Endothelial cell of umbilical vein (primary cell): ENCODE results near the gene SGTB. TPM values are rescaled to one million over a fixed set of nuclear protein-coding genes. Genes with fewer than 3 reads are reported as not detected.

Experiments used
- BruUV-seq: library from RNA; stranded (reverse); fragments of 400-500 nt; replicated peaks from 2 replicates; lab custom pipeline; 2021; lab: Mats Ljungman, UMichigan
- CTCF ChIA-PET: fragments of 300-600, 350-600 bp; sonication (Branson Sonifier 250); formaldehyde crosslinking; loops from one replicate; lab custom pipeline; 2021; ENCODE audit warnings: antibody characterized with exemption, inconsistent platforms; lab: Charles Lee
- POLR2A ChIA-PET: fragments of 300-600, 350-600 bp; sonication (Branson Sonifier 250); formaldehyde crosslinking; loops from one replicate; lab custom pipeline; 2021; ENCODE audit warnings: antibody characterized with exemption, inconsistent platforms; lab: Charles Lee
- DNase-seq: peaks from one replicate; pipeline ENCODE4 v3.0.0-alpha.2; 2011; ENCODE audit warnings: low read depth, low spot score
- FAIRE-seq: peaks from 2 replicates; lab custom pipeline; 2011; peaks lifted over from hg19 to GRCh38; lab: Jason Lieb, UNC
- H2AFZ ChIP-seq: 2 replicates; pipeline ENCODE4 v1.6.0; 2012; ENCODE audit warnings: low read depth, low read length, control low read depth, inconsistent platforms
- H3K27ac ChIP-seq: 2 replicates; pipeline ENCODE4 v1.5.1; 2011; ENCODE audit warnings: low read depth, mild to moderate bottlenecking, control low read depth, low read length, moderate library complexity; ENCODE audit not compliant: insufficient read depth
- H3K27me3 ChIP-seq, 2 experiments: 2 replicates each; pipeline versions ENCODE4 v1.6.0 to v1.6.1; 2011; ENCODE audit warnings: low read length in 2 of 2, mixed read lengths in 1 of 2; ENCODE audit not compliant: control insufficient read depth in 2 of 2, insufficient read depth in 2 of 2
- H3K36me3 ChIP-seq, 2 experiments: 2 replicates in 1 of 2; 3 replicates in 1 of 2; pipeline ENCODE4 v1.5.1; 2011; ENCODE audit warnings: low read length in 2 of 2, mild to moderate bottlenecking in 1 of 2, moderate library complexity in 1 of 2; ENCODE audit not compliant: control insufficient read depth in 2 of 2, insufficient read depth in 2 of 2; ENCODE audit errors: extremely low read depth in 1 of 2
- H3K4me1 ChIP-seq: 3 replicates; pipeline ENCODE4 v1.5.1; 2011; ENCODE audit warnings: mild to moderate bottlenecking, low read length; ENCODE audit not compliant: control insufficient read depth, insufficient read depth; ENCODE audit errors: extremely low read depth
- H3K4me2 ChIP-seq: 2 replicates; pipeline ENCODE4 v1.6.1; 2011; ENCODE audit warnings: low read length, control low read depth, mixed read lengths; ENCODE audit not compliant: insufficient read depth
- H3K4me3 ChIP-seq, 3 experiments: fragments of 200-600 bp in 1 of 3; sonication (generic), shearing (Covaris generic) in 1 of 3; replicated peaks in 1 of 3; 2 replicates each; pipeline ENCODE4 v1.5.1; 2011 to 2016; ENCODE audit warnings: control low read depth in 3 of 3, low read length in 3 of 3, mild to moderate bottlenecking in 2 of 3, inconsistent platforms in 1 of 3, low read depth in 1 of 3, moderate library complexity in 1 of 3; ENCODE audit not compliant: insufficient read depth in 1 of 3
- H3K79me2 ChIP-seq: 2 replicates; pipeline ENCODE4 v1.6.0; 2012; ENCODE audit warnings: low read length, inconsistent platforms; ENCODE audit not compliant: control insufficient read depth, insufficient read depth
- H3K9ac ChIP-seq: replicated peaks from 2 replicates; pipeline ENCODE3; 2011; ENCODE audit warnings: low read length, control low read depth; ENCODE audit not compliant: insufficient read depth; ENCODE audit errors: extremely low read depth
- H3K9me1 ChIP-seq: replicated peaks from 3 replicates; pipeline ENCODE4 v1.6.0; 2011; ENCODE audit warnings: mild to moderate bottlenecking, low read length; ENCODE audit not compliant: control insufficient read depth, insufficient read depth; ENCODE audit errors: extremely low read depth
- H3K9me3 ChIP-seq: replicated peaks from 2 replicates; pipeline ENCODE4 v1.5.1; 2012; ENCODE audit warnings: low read length, inconsistent platforms; ENCODE audit not compliant: control insufficient read depth, insufficient read depth
- H4K20me1 ChIP-seq: replicated peaks from 2 replicates; pipeline ENCODE3; 2011; ENCODE audit warnings: mild to moderate bottlenecking, low read length; ENCODE audit not compliant: control insufficient read depth, insufficient read depth; ENCODE audit errors: extremely low read depth
- EZH2 ChIP-seq: IDR thresholded peaks from 2 replicates; pipeline ENCODE4 v1.6.1; 2012; ENCODE audit warnings: borderline replicate concordance, low read depth, mild to moderate bottlenecking, moderate library complexity, low read length, inconsistent platforms; ENCODE audit not compliant: severe bottlenecking
- FOS ChIP-seq: IDR thresholded peaks from 2 replicates; pipeline ENCODE4 v1.6.1; 2011; ENCODE audit warnings: mild to moderate bottlenecking, low read length, moderate library complexity, borderline replicate concordance; ENCODE audit not compliant: insufficient read depth
- GATA2 ChIP-seq: IDR thresholded peaks from 2 replicates; pipeline ENCODE4 v1.7.0; 2011; ENCODE audit warnings: low read depth, mild to moderate bottlenecking, moderate library complexity, mixed read lengths, low read length; ENCODE audit not compliant: insufficient read length, insufficient read depth
- JUN ChIP-seq: IDR thresholded peaks from 2 replicates; pipeline ENCODE4 v1.6.1; 2011; ENCODE audit warnings: borderline replicate concordance, low read depth; ENCODE audit not compliant: insufficient read length, insufficient read depth
- MYC ChIP-seq: IDR thresholded peaks from one replicate; pipeline ENCODE4 v1.6.1; 2011; ENCODE audit warnings: mild to moderate bottlenecking, low read depth, low read length
- POLR2AphosphoS5 ChIP-seq: IDR thresholded peaks from 2 replicates; pipeline ENCODE4 v1.6.1; 2012; ENCODE audit warnings: low read depth, mild to moderate bottlenecking, control low read depth, low read length, moderate library complexity; ENCODE audit not compliant: insufficient read depth
- dilution Hi-C: fragments of 300-500 bp; cut with MboI; formaldehyde crosslinking; loops from one replicate; pipeline ENCODE4 v1.15.0; 2019; ENCODE audit warnings: low sequenced_read_pairs; ENCODE audit not compliant: extremely low pct_ligation_motif_present
- intact Hi-C: fragments of 100-400 bp; cut with micrococcal nuclease; formaldehyde crosslinking; loops from one replicate; pipeline ENCODE4 v1.10.0; 2022
- polyA plus RNA-seq, 4 experiments: library from polyadenylated mRNA; depleted of rRNA in 3 of 4; stranded (reverse) in 3 of 4; unstranded in 1 of 4; fragments of >200 nt; gene quantifications; 2 replicates each; pipeline versions ENCODE4 v1.2.1 to v1.2.3, GENCODE V29; 2011 to 2012; ENCODE audit warnings: missing spikeins in 1 of 4
- total RNA-seq: library from RNA; stranded (reverse); gene quantifications from 2 replicates; pipeline ENCODE4 v1.2.3, GENCODE V29; 2021
- TF ChIP-seq, protein P1 (sequence below), 2 donors: IDR thresholded peaks; 1 replicate in 1 of 2; 2 replicates in 1 of 2; pipeline ENCODE4 v1.5.1; 2011; ENCODE audit warnings: low read length in 2 of 2, mild to moderate bottlenecking in 2 of 2, moderate library complexity in 2 of 2, control low read depth in 1 of 2, inconsistent platforms in 1 of 2, low read depth in 1 of 2; ENCODE audit not compliant: insufficient read depth in 1 of 2; ENCODE audit errors: extremely low read depth in 1 of 2
- TF ChIP-seq, protein P2 (sequence below): IDR thresholded peaks from 2 replicates; pipeline ENCODE4 v1.6.1; 2011; ENCODE audit not compliant: insufficient read depth, insufficient read length

SGTB gene
- total and polyA plus RNA-seq, 2 donors (not counting 3 experiments of a cell fraction or from before 2014, with no cell fraction given): 3.1 to 14.1 TPM

DNA sequence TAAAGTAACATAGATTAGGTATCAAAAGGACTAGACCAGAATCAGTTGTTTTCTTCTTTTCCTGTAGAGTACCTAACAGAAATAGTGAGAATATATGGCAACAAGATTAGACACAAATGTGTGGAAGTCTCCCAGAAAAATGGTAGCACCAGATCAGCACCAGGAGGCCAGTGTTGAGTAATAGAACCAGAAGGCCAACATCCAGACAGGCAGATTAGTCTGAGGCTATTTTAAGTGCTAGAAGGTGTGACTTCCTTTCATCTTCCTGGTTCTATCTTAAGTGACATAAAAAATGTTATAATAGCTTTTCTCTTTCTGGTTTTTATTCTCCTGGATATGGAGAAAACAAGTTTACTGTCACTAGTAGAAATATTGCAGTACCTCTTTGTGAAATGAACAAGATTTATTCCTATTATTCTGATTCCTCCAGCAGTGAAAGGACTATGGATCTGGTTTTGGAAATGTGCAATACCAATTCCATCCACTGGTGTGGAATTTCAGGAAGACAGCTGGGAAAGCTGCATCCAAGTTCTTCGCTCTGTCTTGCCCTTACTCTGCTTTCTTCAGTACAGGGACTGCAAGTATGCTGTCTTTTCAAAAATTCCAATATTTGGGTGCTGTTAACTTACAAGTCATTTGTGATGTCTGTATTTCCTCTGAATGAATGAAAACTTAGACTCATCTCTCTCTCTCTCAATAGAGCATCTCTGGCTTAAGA is 57.9 kb downstream of the SGTB start:
- H3K4me3 ChIP-seq: no peak overlapping the region

More for the DNA sequence above, 57.9 kb downstream of the SGTB start:
- no peaks in the 10 kb centered on the region for H4K20me1 ChIP-seq
- no peaks in the 10 kb centered on the region for H3K9me3 ChIP-seq
- H2AFZ ChIP-seq: no peak overlapping the region
- DNase-seq: peak; percentile 16
- FAIRE-seq: peak; percentile 49
- peaks cover 2 to 5% of the 10 kb centered on the region in 2 experiments for H3K36me3 ChIP-seq
- H3K27me3 ChIP-seq: no peaks in the 10 kb centered on the region
- dilution Hi-C loops: no loop called here
- no TSS peak for BruUV-seq
- H3K9ac ChIP-seq: no peak overlapping the region
- TF ChIP-seq MYC (no peak), POLR2AphosphoS5 (no peak), GATA2 (no peak), FOS (no peak), JUN (no peak), EZH2 (no peak)
- TF ChIP-seq, protein P1, sequence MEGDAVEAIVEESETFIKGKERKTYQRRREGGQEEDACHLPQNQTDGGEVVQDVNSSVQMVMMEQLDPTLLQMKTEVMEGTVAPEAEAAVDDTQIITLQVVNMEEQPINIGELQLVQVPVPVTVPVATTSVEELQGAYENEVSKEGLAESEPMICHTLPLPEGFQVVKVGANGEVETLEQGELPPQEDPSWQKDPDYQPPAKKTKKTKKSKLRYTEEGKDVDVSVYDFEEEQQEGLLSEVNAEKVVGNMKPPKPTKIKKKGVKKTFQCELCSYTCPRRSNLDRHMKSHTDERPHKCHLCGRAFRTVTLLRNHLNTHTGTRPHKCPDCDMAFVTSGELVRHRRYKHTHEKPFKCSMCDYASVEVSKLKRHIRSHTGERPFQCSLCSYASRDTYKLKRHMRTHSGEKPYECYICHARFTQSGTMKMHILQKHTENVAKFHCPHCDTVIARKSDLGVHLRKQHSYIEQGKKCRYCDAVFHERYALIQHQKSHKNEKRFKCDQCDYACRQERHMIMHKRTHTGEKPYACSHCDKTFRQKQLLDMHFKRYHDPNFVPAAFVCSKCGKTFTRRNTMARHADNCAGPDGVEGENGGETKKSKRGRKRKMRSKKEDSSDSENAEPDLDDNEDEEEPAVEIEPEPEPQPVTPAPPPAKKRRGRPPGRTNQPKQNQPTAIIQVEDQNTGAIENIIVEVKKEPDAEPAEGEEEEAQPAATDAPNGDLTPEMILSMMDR (IDR thresholded peaks at IDR 0.05; ENCODE audit: extremely low read depth in 1 of 2, insufficient read depth in 1 of 2, low read depth in 1 of 2, low read length in 2 of 2): peak; percentile 20 to 28
- TF ChIP-seq, protein P2, sequence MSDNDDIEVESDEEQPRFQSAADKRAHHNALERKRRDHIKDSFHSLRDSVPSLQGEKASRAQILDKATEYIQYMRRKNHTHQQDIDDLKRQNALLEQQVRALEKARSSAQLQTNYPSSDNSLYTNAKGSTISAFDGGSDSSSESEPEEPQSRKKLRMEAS: no peak
- H3K4me2 ChIP-seq: no peak overlapping the region
- intact Hi-C loops: no loop called here
- H3K79me2 ChIP-seq: no peaks in the 10 kb centered on the region
- H3K27ac ChIP-seq: no peak overlapping the region
- CTCF ChIA-PET: interaction anchor here (0.7 to 1.7 kb wide), 8 partner anchors 9 to 361 kb away, joined by 3 to 7 read pairs (median 4); no protein-coding TSS in a partner anchor
- POLR2A ChIA-PET: no interaction called here
- H3K9me1 ChIP-seq: no peaks in the 10 kb centered on the region
- no peaks in the 10 kb centered on the region for H3K4me1 ChIP-seq
